Prostate gland (tissue), 2 donors: ENCODE measurements around the gene FUBP1. TPM values are rescaled to one million over a fixed set of nuclear protein-coding genes. Genes with fewer than 3 reads are reported as not detected.
"Not testable (repeated sequence)": the region's sequence is repeated elsewhere in the genome, so short reads cannot be mapped to it uniquely, and the experiment has no call there.

ENCODE experiments used
- DNase-seq: peaks from one replicate; pipeline ENCODE4 v3.0.0-alpha.2; 2019; ENCODE audit warnings: low spot score
- H3K27ac ChIP-seq, 2 donors: fragments of 200-600 bp; sonication (generic); 2 replicates each; pipeline ENCODE4 v1.5.1; 2017 to 2019
- H3K27me3 ChIP-seq: fragments of 200-600 bp; sonication (generic); replicated peaks from 2 replicates; pipeline ENCODE4 v1.5.1; 2019; ENCODE audit not compliant: insufficient read depth
- H3K36me3 ChIP-seq, 2 donors: fragments of 200-600 bp; sonication (generic); 1 replicate in 1 of 2; 2 replicates in 1 of 2; pipeline versions ENCODE4 v1.5.1 to v1.8.1; 2017 to 2019
- H3K4me1 ChIP-seq: fragments of 200-600 bp; sonication (generic); replicated peaks from 2 replicates; pipeline ENCODE4 v1.5.1; 2019
- H3K4me3 ChIP-seq, 2 donors: fragments of 200-600 bp; sonication (generic); 2 replicates each; pipeline ENCODE4 v1.5.1; 2017 to 2019
- H3K9me3 ChIP-seq: fragments of 200-600 bp; sonication (generic); 2 replicates; pipeline ENCODE4 v1.5.1; 2017
- POLR2A ChIP-seq: fragments of 450-650 bp; IDR thresholded peaks from one replicate; pipeline ENCODE4 v1.6.1; 2016; ENCODE audit warnings: antibody characterized with exemption, mild to moderate bottlenecking
- POLR2AphosphoS5 ChIP-seq: sonication (generic); formaldehyde crosslinking; IDR thresholded peaks from one replicate; pipeline ENCODE4 v1.6.1; 2017; ENCODE audit warnings: antibody characterized with exemption
- WGBS: methylation state at CpG from one replicate; pipeline ENCODE4 v1.1.5; 2018; 5-methylcytosine and 5-hydroxymethylcytosine counted together
- intact Hi-C: fragments of 100-400 bp; cut with DNase I; formaldehyde crosslinking; loops from one replicate; pipeline ENCODE4 v1.14.2; 2022
- total RNA-seq, 2 donors: library from RNA; depleted of rRNA; stranded (reverse); fragments of >200 nt; gene quantifications; one replicate each; pipeline ENCODE4 v1.1.0, GENCODE V29; 2016
- TF ChIP-seq, protein P1 (sequence below), 4 experiments: fragments of 200-600 bp in 2 of 4; fragments of 450-650 bp in 2 of 4; sonication (generic) in 2 of 4; IDR thresholded peaks; 1 replicate in 3 of 4; 2 replicates in 1 of 4; pipeline ENCODE4 v1.5.1; 2016 to 2019; ENCODE audit warnings: antibody characterized with exemption in 4 of 4, mild to moderate bottlenecking in 2 of 4, moderate library complexity in 2 of 4

FUBP1 gene
- total RNA-seq, 2 donors from 2014 or later: 109 to 126 TPM

DNA sequence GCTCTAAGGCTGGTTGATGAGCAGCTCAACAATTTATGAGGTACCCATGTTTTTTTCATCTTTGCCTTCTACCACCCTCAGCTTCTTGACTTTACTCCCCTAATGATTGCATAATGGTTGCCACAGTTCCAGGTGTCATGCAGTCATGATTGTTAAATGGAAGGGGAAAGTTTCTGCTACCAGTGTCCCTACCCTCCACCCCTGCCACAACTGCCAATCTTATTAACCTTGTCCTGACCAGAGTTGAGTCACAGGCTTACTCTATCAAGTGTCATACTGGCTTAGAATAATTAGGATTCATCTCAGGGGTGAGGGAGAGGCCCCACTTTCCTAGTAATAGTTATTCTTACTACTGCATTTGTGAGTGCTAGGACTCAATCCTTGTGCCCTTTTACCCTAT is 7.9 kb upstream of the FUBP1 start:
- Histone ChIP-seq H3K27ac (no peak overlapping the region), H3K4me3 (no peak overlapping the region), H3K27me3 (no peaks in the 10 kb centered on the region), H3K4me1 (no peaks in the 10 kb centered on the region), H3K9me3 (no peaks in the 10 kb centered on the region), H3K36me3 (no peaks in the 10 kb centered on the region)
- intact Hi-C loops: no loop called here
- DNase-seq: no peak
- TF ChIP-seq POLR2A (no peak), POLR2AphosphoS5 (no peak)
- TF ChIP-seq, protein P1, sequence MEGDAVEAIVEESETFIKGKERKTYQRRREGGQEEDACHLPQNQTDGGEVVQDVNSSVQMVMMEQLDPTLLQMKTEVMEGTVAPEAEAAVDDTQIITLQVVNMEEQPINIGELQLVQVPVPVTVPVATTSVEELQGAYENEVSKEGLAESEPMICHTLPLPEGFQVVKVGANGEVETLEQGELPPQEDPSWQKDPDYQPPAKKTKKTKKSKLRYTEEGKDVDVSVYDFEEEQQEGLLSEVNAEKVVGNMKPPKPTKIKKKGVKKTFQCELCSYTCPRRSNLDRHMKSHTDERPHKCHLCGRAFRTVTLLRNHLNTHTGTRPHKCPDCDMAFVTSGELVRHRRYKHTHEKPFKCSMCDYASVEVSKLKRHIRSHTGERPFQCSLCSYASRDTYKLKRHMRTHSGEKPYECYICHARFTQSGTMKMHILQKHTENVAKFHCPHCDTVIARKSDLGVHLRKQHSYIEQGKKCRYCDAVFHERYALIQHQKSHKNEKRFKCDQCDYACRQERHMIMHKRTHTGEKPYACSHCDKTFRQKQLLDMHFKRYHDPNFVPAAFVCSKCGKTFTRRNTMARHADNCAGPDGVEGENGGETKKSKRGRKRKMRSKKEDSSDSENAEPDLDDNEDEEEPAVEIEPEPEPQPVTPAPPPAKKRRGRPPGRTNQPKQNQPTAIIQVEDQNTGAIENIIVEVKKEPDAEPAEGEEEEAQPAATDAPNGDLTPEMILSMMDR (IDR thresholded peaks at IDR 0.05): no peak

DNA sequence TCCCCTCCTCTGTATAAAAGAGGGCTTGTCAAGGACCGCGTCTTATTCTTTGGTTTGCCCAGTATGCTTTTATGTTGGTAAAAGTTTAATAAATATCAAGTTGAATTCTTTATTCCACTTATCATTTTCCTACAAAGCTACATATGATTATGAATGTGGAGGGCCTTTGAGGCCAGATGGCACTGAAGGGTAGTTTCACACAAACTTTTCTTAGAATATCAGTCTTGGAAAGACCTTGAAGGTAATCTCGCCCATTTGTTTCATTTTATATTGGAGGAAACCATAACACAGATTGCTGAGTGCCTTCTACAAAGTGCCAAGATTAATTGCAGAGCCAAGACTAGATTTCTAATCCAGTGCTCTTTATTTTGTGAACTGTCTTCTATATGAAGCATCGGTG is 5.8 kb upstream of the FUBP1 start:
- intact Hi-C loops: no loop called here
- Histone ChIP-seq H3K27me3 (no peaks in the 10 kb centered on the region), H3K4me1 (no peaks in the 10 kb centered on the region), H3K4me3 (no peak overlapping the region), H3K36me3 (no peaks in the 10 kb centered on the region), H3K9me3 (no peaks in the 10 kb centered on the region), H3K27ac (no peak overlapping the region)
- WGBS: 95% methylated on average over 4 of the region's 4 CpGs
- no peak for DNase-seq
- TF ChIP-seq, protein P1 (IDR thresholded peaks at IDR 0.05): no peak
- TF ChIP-seq POLR2AphosphoS5 (no peak), POLR2A (no peak)

DNA sequence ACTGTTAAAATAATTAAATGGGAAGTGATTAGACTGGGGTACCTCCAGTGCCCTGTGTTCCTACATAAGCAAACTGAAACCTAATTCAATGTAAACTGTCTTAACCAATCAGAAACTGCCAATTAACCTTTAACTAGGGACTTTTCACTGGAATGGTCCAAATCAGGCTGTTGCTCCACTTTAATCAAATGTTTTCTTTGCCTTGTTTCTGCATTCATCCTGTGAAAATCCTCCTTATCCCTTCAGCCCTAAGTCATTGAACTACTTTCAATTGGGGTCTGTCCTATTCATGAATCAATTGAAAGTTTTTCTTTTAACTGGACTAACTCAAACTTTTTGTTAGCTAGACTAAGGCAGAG is 5.1 kb upstream of the FUBP1 start:
- TF ChIP-seq POLR2A (no peak), POLR2AphosphoS5 (no peak)
- TF ChIP-seq, protein P1 (IDR thresholded peaks at IDR 0.05): no peak
- intact Hi-C loops: no loop called here
- DNase-seq: no peak
- Histone ChIP-seq H3K4me3 (no peak overlapping the region), H3K27me3 (no peaks in the 10 kb centered on the region), H3K9me3 (no peaks in the 10 kb centered on the region), H3K36me3 (no peaks in the 10 kb centered on the region), H3K4me1 (no peaks in the 10 kb centered on the region), H3K27ac (no peak overlapping the region)

DNA sequence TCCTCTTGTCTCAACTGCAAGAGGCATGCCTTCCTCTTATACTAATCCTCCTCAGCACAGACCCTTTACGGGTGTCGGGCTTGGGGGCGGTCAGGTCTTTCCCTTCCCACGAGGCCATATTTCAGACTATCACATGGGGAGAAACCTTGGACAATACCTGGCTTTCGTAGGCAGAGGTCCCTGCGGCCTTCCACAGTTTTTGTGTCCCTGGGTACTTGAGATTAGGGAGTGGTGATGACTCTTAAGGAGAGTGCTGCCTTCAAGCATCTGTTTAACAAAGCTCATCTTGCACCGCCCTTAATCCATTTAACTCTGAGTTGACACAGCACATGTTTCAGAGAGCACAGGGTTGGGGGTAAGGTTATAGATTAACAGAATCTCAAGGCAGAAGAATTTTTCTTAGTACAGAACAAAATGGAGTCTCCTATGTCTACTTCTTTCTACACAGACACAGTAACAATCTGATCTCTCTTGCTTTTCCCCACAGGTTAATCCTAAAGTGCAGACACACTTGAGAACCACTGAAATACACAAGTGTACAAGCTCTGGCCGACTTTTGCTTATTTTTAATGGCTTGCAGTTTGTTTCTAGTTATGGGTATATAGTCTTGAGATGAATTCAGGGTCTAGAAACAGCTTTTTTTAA is 4.6 kb upstream of the FUBP1 start:
- DNase-seq, H3K27me3 ChIP-seq, H3K4me1 ChIP-seq, H3K36me3 ChIP-seq, H3K4me3 ChIP-seq, intact Hi-C loops, H3K27ac ChIP-seq, H3K9me3 ChIP-seq: not testable (repeated sequence)
- WGBS: 89% methylated on average over 8 of the region's 8 CpGs

DNA sequence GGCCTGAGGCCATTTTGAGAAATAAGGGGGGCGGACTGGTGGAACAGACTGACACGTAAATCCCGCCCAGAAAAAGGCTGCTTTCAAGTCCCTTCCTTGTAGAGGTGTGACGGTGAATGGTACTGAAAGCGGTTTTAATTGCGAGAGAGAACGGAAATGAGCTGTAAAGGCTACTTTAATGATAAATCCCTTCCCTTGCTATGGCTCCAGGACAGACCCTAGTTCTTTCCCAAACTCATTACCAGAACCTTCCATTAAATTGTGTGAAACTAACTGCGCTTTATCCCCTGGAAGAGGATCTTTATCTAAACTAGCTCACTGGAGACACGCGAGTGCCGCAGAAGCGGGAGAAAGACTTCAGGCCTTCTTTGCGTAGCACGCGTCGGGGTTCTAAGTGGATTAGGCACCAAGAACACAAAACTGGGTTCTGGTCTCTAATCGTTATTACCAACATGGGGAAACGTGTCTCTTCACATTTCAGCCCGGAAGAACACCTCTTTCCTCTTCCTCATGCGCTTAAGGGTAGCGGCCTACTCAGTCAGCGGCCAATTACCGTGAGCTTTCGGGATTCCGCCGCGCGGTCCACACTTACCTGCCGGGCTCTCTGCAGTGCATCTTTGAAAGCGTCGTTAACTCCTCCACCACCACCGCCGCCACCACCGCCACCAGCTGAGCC is 441 bp downstream of the FUBP1 start:
- WGBS: under 1% methylated on average over 34 of the region's 34 CpGs
- Histone ChIP-seq H3K4me3 (peak overlapping the region; percentile 65 to 70), H3K27me3 (no peaks in the 10 kb centered on the region), H3K9me3 (no peaks in the 10 kb centered on the region), H3K27ac (peak overlapping the region; percentile 96 to 97), H3K36me3 (no peaks in the 10 kb centered on the region), H3K4me1 (peaks cover 14% of the 10 kb centered on the region)
- peak; percentile 75 for DNase-seq
- intact Hi-C loops: loop anchor here (5.0 to 10.0 kb wide), 4 partner anchors 69 to 296 kb away; partner anchors contain the start of genes GIPC2 and ZZZ3
- peak; percentile 61 for TF ChIP-seq POLR2A
- peak; percentile 66 for TF ChIP-seq POLR2AphosphoS5
- TF ChIP-seq, protein P1 (IDR thresholded peaks at IDR 0.05): no peak
